ENCODE measurements around the gene TTYH1. TPM values are rescaled to one million over a fixed set of nuclear protein-coding genes. Genes with fewer than 3 reads are reported as not detected.

Gene TTYH1
- total RNA-seq, 1 donor from 2014 or later: 144 TPM

DNA sequence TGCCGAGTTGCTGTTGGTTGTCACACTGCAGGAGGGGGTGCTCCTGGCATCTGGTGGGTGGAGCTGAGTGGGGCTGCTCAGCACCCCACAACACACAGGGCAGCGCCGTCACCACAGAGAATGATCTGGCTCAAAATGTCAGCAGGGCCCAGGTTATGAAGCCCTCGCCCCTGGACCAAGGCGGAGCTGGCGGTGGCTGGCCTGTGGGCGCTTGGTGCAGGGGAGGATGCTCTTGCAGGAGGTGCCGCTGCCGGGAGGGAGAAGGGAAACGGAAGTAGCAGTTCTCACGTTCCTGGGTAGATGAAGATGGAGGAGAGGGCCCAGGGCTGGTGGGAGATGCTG is 19.6 kb downstream of the TTYH1 start:
- no peak for DNase-seq (ENCODE audit: low spot score, unreplicated experiment)
- Mint-ChIP-seq H3K4me3 (ENCODE audit: low read depth) (no peak overlapping the region), H3K27me3 (peaks cover 16% of the 10 kb centered on the region), H3K36me3 (ENCODE audit: insufficient read depth) (peaks cover 6% of the 10 kb centered on the region), H3K9me3 (ENCODE audit: low read depth) (no peaks in the 10 kb centered on the region), H3K4me1 (ENCODE audit: low read depth) (peaks cover 4% of the 10 kb centered on the region), H3K27ac (peak overlapping the region; percentile 61)
- TF ChIP-seq, protein P1, sequence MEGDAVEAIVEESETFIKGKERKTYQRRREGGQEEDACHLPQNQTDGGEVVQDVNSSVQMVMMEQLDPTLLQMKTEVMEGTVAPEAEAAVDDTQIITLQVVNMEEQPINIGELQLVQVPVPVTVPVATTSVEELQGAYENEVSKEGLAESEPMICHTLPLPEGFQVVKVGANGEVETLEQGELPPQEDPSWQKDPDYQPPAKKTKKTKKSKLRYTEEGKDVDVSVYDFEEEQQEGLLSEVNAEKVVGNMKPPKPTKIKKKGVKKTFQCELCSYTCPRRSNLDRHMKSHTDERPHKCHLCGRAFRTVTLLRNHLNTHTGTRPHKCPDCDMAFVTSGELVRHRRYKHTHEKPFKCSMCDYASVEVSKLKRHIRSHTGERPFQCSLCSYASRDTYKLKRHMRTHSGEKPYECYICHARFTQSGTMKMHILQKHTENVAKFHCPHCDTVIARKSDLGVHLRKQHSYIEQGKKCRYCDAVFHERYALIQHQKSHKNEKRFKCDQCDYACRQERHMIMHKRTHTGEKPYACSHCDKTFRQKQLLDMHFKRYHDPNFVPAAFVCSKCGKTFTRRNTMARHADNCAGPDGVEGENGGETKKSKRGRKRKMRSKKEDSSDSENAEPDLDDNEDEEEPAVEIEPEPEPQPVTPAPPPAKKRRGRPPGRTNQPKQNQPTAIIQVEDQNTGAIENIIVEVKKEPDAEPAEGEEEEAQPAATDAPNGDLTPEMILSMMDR (IDR thresholded peaks at IDR 0.05; ENCODE audit: unreplicated experiment): no peak

DNA sequence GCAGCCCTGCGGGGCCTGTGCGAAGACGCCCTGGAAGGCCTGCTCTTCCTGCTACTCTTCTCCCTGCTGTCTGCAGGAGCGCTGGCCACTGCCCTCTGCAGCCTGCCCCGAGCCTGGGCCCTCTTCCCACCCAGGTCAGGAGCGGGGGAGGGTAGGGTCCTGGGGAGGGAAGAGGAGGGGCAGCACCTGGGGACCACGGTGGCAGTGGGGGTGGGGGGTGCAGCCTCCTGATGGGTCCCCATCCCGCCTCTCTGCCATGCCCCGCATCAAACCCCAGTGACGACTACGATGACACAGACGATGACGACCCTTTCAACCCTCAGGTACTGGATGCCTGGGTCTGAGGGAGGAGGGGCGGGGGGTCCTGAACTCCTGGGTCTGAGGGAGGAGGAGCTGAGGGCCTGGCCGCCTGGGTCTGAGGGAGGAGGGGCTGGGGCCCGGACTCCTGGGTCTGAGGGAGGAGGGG is 20.3 kb downstream of the TTYH1 start:
- DNase-seq (ENCODE audit: low spot score, unreplicated experiment): no peak
- peaks cover 4% of the 10 kb centered on the region for H3K4me1 Mint-ChIP-seq (ENCODE audit: low read depth)
- TF ChIP-seq, protein P1 (IDR thresholded peaks at IDR 0.05; ENCODE audit: unreplicated experiment): no peak

DNA sequence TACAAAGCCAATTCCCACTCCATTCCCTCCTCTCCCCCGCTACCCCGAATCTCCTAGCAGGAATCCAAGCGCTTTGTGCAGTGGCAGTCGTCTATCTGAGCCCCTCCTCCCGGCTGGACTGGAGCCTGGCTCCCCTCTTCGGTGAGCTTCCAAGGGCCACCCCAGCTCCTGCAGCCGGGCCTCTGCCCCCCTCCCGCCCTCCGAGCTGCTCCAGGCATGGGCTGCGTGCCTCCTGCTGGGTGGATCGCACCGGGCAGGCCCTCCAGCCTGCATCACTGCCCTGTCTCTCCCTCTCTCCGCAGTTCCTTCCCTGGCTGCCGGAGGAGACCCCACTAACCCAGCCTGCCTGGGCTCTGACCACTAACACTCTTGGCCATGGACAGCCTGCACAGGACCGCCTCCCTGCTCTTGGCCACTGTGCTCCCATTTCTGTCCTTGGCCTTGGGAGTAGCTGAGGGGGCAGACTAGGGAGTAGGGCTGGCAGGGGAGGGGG is 20.8 kb downstream of the TTYH1 start:
- H3K27me3 Mint-ChIP-seq: peaks cover 15% of the 10 kb centered on the region
- DNase-seq (ENCODE audit: low spot score, unreplicated experiment): no peak
- peak overlapping the region; percentile 37 for H3K27ac Mint-ChIP-seq
- no peak overlapping the region for H3K4me3 Mint-ChIP-seq (ENCODE audit: low read depth)
- peaks cover 3% of the 10 kb centered on the region for H3K4me1 Mint-ChIP-seq (ENCODE audit: low read depth)
- peaks cover 6% of the 10 kb centered on the region for H3K36me3 Mint-ChIP-seq (ENCODE audit: insufficient read depth)
- no peaks in the 10 kb centered on the region for H3K9me3 Mint-ChIP-seq (ENCODE audit: low read depth)
- TF ChIP-seq, protein P1 (IDR thresholded peaks at IDR 0.05; ENCODE audit: unreplicated experiment): no peak

More for the DNA sequence above, 20.3 kb downstream of the TTYH1 start:
- Mint-ChIP-seq H3K4me3 (ENCODE audit: low read depth) (no peak overlapping the region), H3K36me3 (ENCODE audit: insufficient read depth) (peaks cover 6% of the 10 kb centered on the region), H3K9me3 (ENCODE audit: low read depth) (no peaks in the 10 kb centered on the region), H3K27me3 (peaks cover 16% of the 10 kb centered on the region), H3K27ac (no peak overlapping the region)

DNA sequence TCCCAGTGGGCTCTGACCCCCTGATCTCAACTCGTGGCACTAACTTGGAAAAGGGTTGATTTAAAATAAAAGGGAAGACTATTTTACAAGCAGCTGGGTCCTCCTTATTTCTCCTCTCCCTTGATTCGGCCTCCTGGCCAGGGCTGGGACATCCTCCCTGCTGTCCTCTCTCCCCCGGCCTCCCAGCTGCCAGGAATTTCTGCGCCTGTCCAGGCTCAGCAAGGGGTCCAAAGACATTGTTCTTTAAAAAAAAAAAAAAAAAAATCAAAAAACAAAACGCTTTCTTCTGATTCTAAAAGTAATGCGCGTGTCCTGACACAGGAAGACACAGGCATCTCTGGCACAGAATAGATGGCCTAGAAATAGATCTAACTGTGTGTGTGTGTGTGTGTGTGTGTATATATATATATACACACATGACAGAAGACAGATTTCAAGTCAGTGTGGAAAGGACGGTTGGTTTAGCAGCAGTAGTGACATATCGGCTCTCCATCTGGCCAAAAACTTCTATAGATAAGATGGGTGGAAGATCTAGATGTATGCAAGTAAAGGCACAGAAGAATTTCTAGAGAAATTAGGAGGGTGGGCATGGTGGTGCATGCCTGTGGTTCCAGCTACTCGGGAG is 21.5 kb downstream of the TTYH1 start:
- TF ChIP-seq, protein P1 (IDR thresholded peaks at IDR 0.05; ENCODE audit: unreplicated experiment): no peak
- no peaks in the 10 kb centered on the region for H3K4me1 Mint-ChIP-seq (ENCODE audit: low read depth)
- H3K36me3 Mint-ChIP-seq (ENCODE audit: insufficient read depth): peaks cover 6% of the 10 kb centered on the region
- no peak for DNase-seq (ENCODE audit: low spot score, unreplicated experiment)
- H3K9me3 Mint-ChIP-seq (ENCODE audit: low read depth): no peaks in the 10 kb centered on the region
- peaks cover 9% of the 10 kb centered on the region for H3K27me3 Mint-ChIP-seq
- no peak overlapping the region for H3K4me3 Mint-ChIP-seq (ENCODE audit: low read depth)
- no peak overlapping the region for H3K27ac Mint-ChIP-seq

DNA sequence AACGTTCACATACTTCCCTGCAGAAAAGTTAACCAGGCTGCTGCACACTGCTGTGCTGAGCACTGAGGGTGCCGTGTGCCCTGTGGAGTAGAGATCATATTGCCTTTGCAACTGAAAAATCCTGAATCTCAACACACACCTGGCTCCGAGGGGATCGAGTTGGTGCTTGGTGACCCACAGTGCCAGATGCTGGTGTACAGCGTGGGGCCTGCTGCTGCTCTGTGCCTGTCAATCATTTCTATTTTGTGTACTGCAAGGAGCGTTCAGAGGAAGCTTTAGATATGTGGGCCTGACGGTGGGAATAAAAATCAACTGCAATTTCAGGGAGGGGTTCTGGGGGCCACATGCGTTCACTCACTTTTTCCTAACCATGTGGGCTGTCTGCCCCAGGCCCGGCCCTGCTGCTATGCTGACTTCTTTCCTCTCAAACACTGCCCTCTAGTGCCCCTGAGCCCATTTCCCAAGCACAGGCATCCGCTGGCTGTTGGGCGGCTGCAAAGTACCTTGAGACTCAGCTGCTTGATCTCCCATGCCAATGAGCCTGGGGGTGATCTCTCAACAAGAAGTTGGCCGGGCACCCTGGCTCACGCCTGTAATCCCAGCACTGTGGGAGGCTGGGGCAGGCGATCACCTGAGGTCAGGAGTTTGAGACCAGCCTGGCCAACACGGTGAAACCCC is 24.0 kb downstream of the TTYH1 start:
- Mint-ChIP-seq H3K36me3 (ENCODE audit: insufficient read depth) (peaks cover 8% of the 10 kb centered on the region), H3K4me1 (ENCODE audit: low read depth) (no peaks in the 10 kb centered on the region), H3K9me3 (ENCODE audit: low read depth) (no peaks in the 10 kb centered on the region), H3K27me3 (no peaks in the 10 kb centered on the region), H3K4me3 (ENCODE audit: low read depth) (no peak overlapping the region), H3K27ac (no peak overlapping the region)
- DNase-seq (ENCODE audit: low spot score, unreplicated experiment): no peak
- TF ChIP-seq, protein P1 (IDR thresholded peaks at IDR 0.05; ENCODE audit: unreplicated experiment): peak; percentile 61
